GM12891 (cell line): ENCODE results near the gene CENPV.

Experiments
- PAX5 ChIP-seq: IDR thresholded peaks from 2 replicates; pipeline ENCODE4 v1.6.1; 2011; ENCODE audit warnings: low read length, moderate library complexity, mild to moderate bottlenecking; ENCODE audit not compliant: insufficient read depth, severe bottlenecking
- POLR2A ChIP-seq: IDR thresholded peaks from 2 replicates; pipeline ENCODE4 v1.6.1; 2011; ENCODE audit warnings: low read depth, low read length, control low read depth
- POLR2AphosphoS5 ChIP-seq: IDR thresholded peaks from 2 replicates; pipeline ENCODE4 v1.6.1; 2011; ENCODE audit warnings: low read depth, low read length, control low read depth
- POU2F2 ChIP-seq: IDR thresholded peaks from 2 replicates; pipeline ENCODE4 v1.6.1; 2011; ENCODE audit warnings: low read depth, mild to moderate bottlenecking, control low read depth, low read length, moderate library complexity
- SPI1 ChIP-seq: IDR thresholded peaks from 2 replicates; pipeline ENCODE4 v1.6.1; 2011; ENCODE audit warnings: low read depth, low read length, control low read depth
- TAF1 ChIP-seq: IDR thresholded peaks from 2 replicates; pipeline ENCODE4 v1.6.1; 2011; ENCODE audit warnings: low read depth, low read length, control low read depth

- no peak for TF ChIP-seq POLR2A
- no peak for TF ChIP-seq TAF1
- TF ChIP-seq POLR2AphosphoS5: no peak
- no peak for TF ChIP-seq SPI1
- TF ChIP-seq PAX5: no peak
- TF ChIP-seq POU2F2: no peak
Measured at GRCh38 chr17:16352667-16353316, 477 bp downstream of the CENPV start.
